ENCODE results near the gene TBC1D12.
A peak's percentile ranks its signal among the peaks of the same experiment; 100 is the strongest.
"Not testable (repeated sequence)": the region's sequence is repeated elsewhere in the genome, so short reads cannot be mapped to it uniquely, and the experiment has no call there.

Gene TBC1D12

DNA sequence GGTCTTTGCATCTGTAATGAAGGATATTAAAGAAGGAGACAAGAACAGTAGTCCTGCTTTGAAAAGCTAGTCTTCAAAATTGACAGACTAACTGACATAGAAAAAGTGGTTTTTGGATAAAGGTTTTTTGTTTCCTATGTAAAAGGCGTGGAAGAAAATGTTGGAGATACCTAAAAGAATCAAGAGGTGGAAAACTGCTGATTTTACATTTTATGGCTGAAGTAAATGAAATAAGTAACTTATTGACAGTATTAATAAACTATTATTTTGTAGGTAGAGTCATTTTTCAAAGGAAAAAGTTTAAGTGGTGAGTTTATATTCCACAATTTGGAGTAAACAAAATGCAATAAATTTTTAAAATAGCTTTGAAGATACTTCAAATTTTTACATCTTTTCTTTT, 130.7 kb downstream of the TBC1D12 start:
- no peak overlapping the region for H3K27ac ChIP-seq
- TF ChIP-seq, protein P1, sequence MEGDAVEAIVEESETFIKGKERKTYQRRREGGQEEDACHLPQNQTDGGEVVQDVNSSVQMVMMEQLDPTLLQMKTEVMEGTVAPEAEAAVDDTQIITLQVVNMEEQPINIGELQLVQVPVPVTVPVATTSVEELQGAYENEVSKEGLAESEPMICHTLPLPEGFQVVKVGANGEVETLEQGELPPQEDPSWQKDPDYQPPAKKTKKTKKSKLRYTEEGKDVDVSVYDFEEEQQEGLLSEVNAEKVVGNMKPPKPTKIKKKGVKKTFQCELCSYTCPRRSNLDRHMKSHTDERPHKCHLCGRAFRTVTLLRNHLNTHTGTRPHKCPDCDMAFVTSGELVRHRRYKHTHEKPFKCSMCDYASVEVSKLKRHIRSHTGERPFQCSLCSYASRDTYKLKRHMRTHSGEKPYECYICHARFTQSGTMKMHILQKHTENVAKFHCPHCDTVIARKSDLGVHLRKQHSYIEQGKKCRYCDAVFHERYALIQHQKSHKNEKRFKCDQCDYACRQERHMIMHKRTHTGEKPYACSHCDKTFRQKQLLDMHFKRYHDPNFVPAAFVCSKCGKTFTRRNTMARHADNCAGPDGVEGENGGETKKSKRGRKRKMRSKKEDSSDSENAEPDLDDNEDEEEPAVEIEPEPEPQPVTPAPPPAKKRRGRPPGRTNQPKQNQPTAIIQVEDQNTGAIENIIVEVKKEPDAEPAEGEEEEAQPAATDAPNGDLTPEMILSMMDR (IDR thresholded peaks at IDR 0.05): no peak
- no peak for TF ChIP-seq ZFX (IDR thresholded peaks at IDR 0.05; ENCODE audit: borderline replicate concordance)

DNA sequence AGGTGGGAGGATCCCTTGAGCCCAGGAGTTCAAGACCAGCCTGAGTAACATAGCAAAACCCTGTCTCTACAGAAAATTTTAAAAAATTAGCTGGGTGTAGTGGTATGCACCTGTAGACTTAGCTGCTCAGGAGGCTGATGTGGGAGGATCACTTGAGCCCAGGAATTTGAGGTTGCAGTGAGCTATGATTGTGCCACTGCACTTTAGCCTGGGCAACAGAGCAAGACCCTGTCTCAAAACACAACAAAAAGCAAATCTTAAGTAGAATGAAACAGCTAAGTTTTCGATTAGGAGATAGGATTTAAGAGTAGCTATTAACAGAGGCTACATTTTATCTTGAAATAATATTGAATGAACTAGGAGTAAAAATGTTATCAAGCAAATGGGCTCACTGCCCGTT, 139.9 kb downstream of the TBC1D12 start:
- not testable (repeated sequence) for H3K27ac ChIP-seq

DNA sequence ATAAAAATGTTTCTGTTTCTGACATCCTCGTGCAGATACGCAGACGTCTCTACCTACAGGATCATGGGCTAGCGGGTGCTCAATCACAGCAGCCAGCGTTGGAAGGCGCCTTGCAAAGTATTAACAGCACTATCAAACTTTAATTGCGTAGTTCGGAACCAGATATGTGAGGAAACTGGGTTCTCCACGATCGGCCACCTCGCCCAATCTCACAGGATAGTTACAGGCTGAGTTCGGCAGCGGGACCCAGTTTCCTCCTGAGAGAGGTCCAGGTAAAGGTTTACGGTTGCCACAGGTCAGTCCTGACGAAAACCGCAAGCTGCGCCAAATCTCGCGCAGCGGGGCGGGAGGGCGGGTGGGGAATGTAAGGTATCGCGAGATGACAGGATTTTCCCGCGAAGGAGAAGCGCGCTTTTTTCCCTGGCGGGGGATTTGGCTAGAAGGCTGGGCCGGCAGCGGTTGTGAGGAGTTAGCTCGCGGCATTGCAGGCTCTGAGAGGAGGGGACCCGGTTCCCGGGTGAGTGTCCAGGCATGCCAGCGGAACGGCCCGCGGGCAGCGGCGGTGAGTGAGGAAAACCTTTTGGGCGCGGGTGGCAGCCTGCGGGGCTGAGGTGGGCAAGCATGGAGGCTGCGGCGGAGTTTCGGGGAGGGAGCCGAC, 143.2 kb downstream of the TBC1D12 start, which contains the start of gene HELLS:
HELLS (plus strand) TSS at position 398 of the 658 bp plus-strand sequence; CDS start at position 532, 134 bp downstream.
- peak within 1 kb of the TSS; percentile 97 for H3K27ac ChIP-seq
- TF ChIP-seq ZFX (IDR thresholded peaks at IDR 0.05; ENCODE audit: borderline replicate concordance): no peak
- TF ChIP-seq, protein P1 (IDR thresholded peaks at IDR 0.05): no peak

DNA sequence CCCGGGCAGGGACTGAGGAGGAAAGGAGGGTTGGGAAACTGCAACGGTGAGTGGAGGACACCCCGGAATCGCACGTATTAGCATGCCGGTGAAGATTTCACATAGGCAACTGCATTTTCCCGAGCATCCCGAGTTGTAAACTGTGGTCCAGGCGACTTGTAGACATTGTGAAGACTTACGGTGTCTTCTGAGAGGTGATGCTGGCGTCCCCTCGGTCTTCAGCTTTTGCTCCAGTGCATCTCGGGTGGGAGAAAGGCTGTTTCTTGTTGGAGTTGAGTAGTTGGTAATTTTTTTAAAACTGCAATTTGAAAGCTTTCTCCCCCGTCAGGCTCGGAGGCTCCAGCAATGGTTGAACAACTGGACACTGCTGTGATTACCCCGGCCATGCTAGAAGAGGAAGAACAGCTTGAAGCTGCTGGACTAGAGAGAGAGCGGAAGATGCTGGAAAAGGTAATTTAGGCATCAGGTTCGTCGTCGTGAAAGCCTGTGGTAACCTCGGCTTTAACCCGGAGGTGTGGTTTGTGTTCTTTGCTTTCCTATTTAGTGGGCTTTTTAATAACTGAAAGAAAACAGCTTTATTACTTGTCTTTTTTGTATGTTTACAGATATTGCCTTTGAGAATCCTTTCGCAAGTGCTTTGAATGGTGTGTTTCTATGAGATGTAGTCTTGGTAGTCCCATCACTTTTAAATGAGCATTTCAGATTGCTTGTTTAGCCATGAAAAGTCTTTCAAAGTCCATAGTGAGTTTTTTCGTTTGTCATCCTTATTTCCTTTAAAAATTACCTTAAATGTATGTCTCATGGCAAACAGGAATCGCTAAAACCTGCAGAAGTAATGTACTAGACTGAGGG, 143.9 kb downstream of the TBC1D12 start:
- peak overlapping the region; percentile 97 for H3K27ac ChIP-seq
- no peak for TF ChIP-seq ZFX (IDR thresholded peaks at IDR 0.05; ENCODE audit: borderline replicate concordance)
- TF ChIP-seq, protein P1 (IDR thresholded peaks at IDR 0.05): no peak

DNA sequence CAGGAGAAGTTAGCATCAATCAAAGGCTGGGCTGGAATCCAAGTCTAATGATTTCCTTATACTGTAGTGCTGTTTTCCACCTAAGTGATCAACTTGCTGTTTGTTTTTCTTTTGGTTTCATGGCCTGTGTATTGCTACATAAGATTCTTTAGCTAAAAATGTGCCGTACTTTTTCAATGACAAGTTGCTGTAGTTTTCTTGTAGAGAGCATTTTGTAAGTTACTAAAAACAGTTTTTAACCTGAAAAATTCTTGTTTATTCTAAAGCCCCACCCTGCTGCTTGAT, 144.5 kb downstream of the TBC1D12 start:
- TF ChIP-seq, protein P1 (IDR thresholded peaks at IDR 0.05): no peak
- no peak for TF ChIP-seq ZFX (IDR thresholded peaks at IDR 0.05; ENCODE audit: borderline replicate concordance)
- peak overlapping the region; percentile 97 for H3K27ac ChIP-seq

DNA sequence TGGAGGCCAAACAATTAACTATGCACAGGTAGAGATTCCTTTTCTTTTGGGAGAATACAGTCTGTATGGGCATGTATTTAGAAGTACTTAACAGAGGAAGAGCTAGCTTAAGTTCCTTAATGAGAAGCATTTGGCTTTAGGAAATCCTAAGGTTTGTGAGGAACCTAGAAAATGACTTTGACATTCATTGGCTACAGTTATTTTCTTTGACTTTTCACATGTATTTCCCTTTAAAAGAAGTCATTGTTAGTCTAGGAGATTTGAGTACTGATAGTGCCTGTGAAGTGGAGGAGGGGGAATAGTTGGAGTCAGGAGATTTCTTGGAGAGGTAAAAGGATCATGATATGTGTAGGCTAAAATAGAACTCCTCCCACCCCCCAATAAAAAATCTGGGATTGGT, 146.9 kb downstream of the TBC1D12 start:
- TF ChIP-seq ZFX (IDR thresholded peaks at IDR 0.05; ENCODE audit: borderline replicate concordance): no peak
- TF ChIP-seq, protein P1 (IDR thresholded peaks at IDR 0.05): no peak
- H3K27ac ChIP-seq: no peak overlapping the region

DNA sequence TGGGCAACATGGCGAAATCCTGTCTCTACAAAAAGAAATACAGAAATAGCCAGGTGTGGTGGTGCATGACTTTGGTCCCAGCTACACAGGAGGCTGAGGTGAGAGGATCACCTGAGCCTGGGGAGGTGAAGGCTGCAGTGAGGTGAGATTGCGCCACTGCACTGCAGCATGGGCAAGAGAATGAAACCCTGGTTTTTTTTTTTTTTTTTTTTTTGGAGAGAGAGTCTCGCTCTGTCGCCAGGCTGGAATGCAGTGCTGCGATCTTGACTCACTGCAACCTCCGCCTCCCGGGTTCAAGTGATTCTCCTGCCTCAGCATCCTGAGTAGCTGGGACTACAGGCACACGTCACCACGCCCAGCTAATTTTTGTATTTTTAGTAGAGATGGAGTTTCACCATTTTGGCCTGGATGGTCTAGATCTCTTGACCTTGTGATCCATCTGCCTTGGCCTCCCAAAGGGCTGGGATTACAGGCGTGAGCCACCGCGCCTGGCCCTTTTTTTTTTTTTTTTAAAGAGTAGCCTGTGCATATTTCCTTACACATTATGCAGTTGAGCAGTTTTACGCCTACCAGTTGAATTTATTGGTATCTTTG, 165.5 kb downstream of the TBC1D12 start:
- not testable (repeated sequence) for H3K27ac ChIP-seq

DNA sequence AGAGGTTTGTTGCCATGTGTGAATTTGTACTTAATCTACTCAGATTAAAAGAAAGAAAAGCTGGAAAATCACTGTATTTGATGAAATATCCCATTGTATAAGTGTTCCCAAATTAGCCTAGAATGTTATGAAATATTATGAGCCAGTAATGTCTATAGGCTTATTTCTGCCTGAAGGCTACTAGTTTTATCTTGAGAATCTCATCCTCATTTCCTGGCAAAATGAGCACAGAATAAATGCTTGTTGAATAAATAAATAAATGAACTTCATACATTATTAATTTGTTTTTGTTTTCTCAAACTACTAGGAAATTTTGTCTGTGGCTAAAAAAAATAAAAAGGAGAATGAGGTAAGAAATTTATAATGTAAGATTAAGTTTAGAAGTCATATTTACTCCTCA, 168.7 kb downstream of the TBC1D12 start:
- TF ChIP-seq, protein P1 (IDR thresholded peaks at IDR 0.05): no peak
- TF ChIP-seq ZFX (IDR thresholded peaks at IDR 0.05; ENCODE audit: borderline replicate concordance): no peak
- H3K27ac ChIP-seq: 0 out of 2 replicates have a peak overlapping the region, but pooled peaks have one; percentile 1
